Measurements from ENCODE around the gene ABCC1. TPM values are rescaled to one million over a fixed set of nuclear protein-coding genes. Genes with fewer than 3 reads are reported as not detected.

ABCC1 gene
- total RNA-seq, 1 experiment from 2014 or later: 46.3 TPM

GRCh38 chr16:16141141-16141540, 191.7 kb downstream of the ABCC1 start:
- CTCF ChIA-PET: no interaction called here

DNA sequence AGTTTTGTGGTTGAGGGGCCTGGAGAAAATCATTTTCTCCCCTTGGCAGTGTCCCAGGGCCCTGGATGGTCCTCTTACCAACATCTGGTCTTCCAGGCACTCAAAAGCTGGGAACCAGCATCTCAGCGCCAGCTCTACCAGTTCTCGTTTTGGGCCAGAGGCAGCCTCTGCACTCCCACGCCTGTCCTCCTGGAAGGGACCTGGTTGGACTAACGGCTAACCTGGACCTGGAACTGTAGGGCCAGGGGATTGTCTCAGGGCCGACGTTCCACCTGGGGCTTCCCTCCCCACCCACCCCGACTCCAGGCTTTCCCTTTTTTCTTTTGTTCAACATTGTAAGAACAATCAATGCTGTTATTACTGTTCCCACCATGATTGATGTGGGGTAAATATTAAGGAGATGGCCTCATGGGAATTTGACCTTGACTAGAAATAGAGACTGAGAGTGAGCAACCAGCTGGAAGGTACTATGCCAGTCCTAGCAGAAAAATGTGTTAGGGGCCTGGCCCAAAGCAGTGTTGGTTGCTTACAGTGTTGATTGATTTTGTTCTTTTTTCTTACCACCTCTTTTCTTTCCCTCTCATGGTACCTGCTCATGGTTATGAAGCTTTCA, 192.5 kb downstream of the ABCC1 start:
- Mint-ChIP-seq H3K4me1 (ENCODE audit: low read depth, unreplicated experiment) (no peaks in the 10 kb centered on the region), H3K9me3 (ENCODE audit: low read depth, unreplicated experiment) (no peaks in the 10 kb centered on the region), H3K27me3 (ENCODE audit: unreplicated experiment) (no peaks in the 10 kb centered on the region), H3K4me3 (ENCODE audit: low read depth, unreplicated experiment) (no peak overlapping the region), H3K27ac (ENCODE audit: unreplicated experiment) (no peak overlapping the region), H3K36me3 (ENCODE audit: insufficient read depth, unreplicated experiment) (peaks cover 39% of the 10 kb centered on the region)
- TF ChIP-seq CTCF (IDR thresholded peaks at IDR 0.05; ENCODE audit: unreplicated experiment): no peak
- DNase-seq: no peak
- intact Hi-C loops (cut with micrococcal nuclease; ENCODE audit: unreplicated experiment): no loop called here
- CTCF ChIA-PET: interaction anchor here (0.7 kb wide), 1 partner anchor 23 kb away, joined by 3 read pairs; no protein-coding TSS in a partner anchor
- BruUV-seq (replicated peaks): no TSS peak

More at GRCh38 chr16:16141141-16141540, 191.7 kb downstream of the ABCC1 start:
- no peaks in the 10 kb centered on the region for H3K27me3 Mint-ChIP-seq (ENCODE audit: unreplicated experiment)
- no peak overlapping the region for H3K4me3 Mint-ChIP-seq (ENCODE audit: low read depth, unreplicated experiment)
- H3K36me3 Mint-ChIP-seq (ENCODE audit: insufficient read depth, unreplicated experiment): peaks cover 47% of the 10 kb centered on the region
- H3K9me3 Mint-ChIP-seq (ENCODE audit: low read depth, unreplicated experiment): no peaks in the 10 kb centered on the region
- H3K4me1 Mint-ChIP-seq (ENCODE audit: low read depth, unreplicated experiment): no peaks in the 10 kb centered on the region
- H3K27ac Mint-ChIP-seq (ENCODE audit: unreplicated experiment): no peak overlapping the region
- intact Hi-C loops (cut with micrococcal nuclease; ENCODE audit: unreplicated experiment): no loop called here
- TF ChIP-seq CTCF (IDR thresholded peaks at IDR 0.05; ENCODE audit: unreplicated experiment): no peak
- no peak for DNase-seq
- no TSS peak for BruUV-seq (replicated peaks)

DNA sequence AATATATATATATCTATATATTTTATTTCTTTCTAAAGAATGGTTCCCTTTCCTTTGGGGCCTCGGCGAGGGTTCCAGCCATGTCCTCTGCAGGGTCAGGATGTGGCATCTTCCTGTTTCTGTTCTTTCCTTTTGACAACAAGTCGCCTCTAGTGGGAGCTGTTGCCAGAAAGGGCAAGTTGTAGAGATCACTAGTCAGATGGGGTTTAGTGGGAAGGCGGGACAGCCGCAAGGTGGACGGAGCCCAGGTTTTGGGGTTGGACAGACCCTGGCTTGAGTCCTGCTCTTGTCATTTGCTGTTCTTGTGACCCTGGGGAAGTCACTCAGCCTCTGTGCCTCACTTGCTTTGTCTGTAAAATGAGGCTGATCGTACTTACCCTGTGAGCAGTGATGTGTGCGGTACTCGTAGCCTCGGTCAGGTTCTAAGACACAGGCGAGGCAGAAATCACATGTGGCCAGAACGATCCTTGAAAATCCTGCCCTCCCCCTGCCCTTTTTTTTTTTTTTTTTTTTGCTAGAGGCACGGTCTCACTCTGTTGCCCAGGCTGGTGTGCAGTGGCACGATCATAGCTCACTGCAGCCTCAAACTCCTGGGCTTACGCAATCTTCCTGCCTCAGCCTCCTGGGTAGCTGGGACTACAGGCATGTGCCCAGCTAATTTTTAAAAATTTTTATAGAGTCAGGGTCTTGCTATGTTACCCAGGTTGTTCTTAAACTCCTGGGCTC, 193.8 kb downstream of the ABCC1 start:
- CTCF ChIA-PET: interaction anchor here (0.5 to 1.5 kb wide), 5 partner anchors 8 to 688 kb away, joined by 3 to 7 read pairs (median 4); no protein-coding TSS in a partner anchor
- peak; percentile 17 for TF ChIP-seq CTCF (IDR thresholded peaks at IDR 0.05; ENCODE audit: unreplicated experiment)
- Mint-ChIP-seq H3K9me3 (ENCODE audit: low read depth, unreplicated experiment) (no peaks in the 10 kb centered on the region), H3K27me3 (ENCODE audit: unreplicated experiment) (no peaks in the 10 kb centered on the region), H3K27ac (ENCODE audit: unreplicated experiment) (no peak overlapping the region), H3K36me3 (ENCODE audit: insufficient read depth, unreplicated experiment) (peaks cover 33% of the 10 kb centered on the region), H3K4me3 (ENCODE audit: low read depth, unreplicated experiment) (no peak overlapping the region), H3K4me1 (ENCODE audit: low read depth, unreplicated experiment) (no peaks in the 10 kb centered on the region)
- intact Hi-C loops (cut with micrococcal nuclease; ENCODE audit: unreplicated experiment): no loop called here
- BruUV-seq (replicated peaks): no TSS peak
- DNase-seq: peak; percentile 14

DNA sequence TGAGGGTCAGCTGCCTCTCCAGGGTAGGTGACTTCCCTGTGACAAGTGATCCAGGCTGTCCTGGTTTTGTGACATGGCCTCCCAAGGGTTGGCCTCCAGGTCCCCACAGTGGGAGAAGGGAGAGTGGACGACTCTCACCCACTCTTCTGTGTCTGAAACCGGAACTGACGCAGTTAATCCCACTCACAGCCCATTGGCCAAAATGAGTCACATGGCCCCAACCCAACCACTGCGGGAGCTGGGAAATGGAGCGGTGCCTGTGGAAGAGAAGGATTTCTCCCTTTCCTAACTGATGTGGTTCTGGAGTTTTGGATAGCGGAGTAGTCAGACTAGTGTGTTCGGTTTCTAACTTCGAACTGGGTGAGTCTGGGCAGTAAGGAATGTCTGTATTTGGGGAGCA, 194.5 kb downstream of the ABCC1 start:
- Mint-ChIP-seq H3K4me3 (ENCODE audit: low read depth, unreplicated experiment) (no peak overlapping the region), H3K4me1 (ENCODE audit: low read depth, unreplicated experiment) (no peaks in the 10 kb centered on the region), H3K36me3 (ENCODE audit: insufficient read depth, unreplicated experiment) (peaks cover 26% of the 10 kb centered on the region), H3K27ac (ENCODE audit: unreplicated experiment) (no peak overlapping the region), H3K27me3 (ENCODE audit: unreplicated experiment) (no peaks in the 10 kb centered on the region), H3K9me3 (ENCODE audit: low read depth, unreplicated experiment) (no peaks in the 10 kb centered on the region)
- intact Hi-C loops (cut with micrococcal nuclease; ENCODE audit: unreplicated experiment): no loop called here
- BruUV-seq (replicated peaks): no TSS peak
- no peak for DNase-seq
- CTCF ChIA-PET: interaction anchor here (0.6 to 1.5 kb wide), 2 partner anchors 9 to 689 kb away, joined by 3 to 5 read pairs; no protein-coding TSS in a partner anchor
- TF ChIP-seq CTCF (IDR thresholded peaks at IDR 0.05; ENCODE audit: unreplicated experiment): no peak

Data from Calu3 (cell line).